Effector memory CD8-positive, alpha-beta T cell (primary cell): ENCODE data around the gene CDH3.

Source experiments
- ATAC-seq: fragments of 150-1000 bp; cut with Tn5 transposase; replicated peaks from 2 replicates; pipeline ENCODE4 v1.10.0; 2021; ENCODE audit warnings: mild to moderate bottlenecking, moderate library complexity
- DNase-seq, 3 experiments: peaks; one replicate each; pipeline ENCODE4 v3.0.0; 2021
- H3K27ac Mint-ChIP-seq, 2 donors: one replicate each; pipeline ENCODE4 v1.8.0; 2022; ENCODE audit warnings: mild to moderate bottlenecking in 2 of 2, mixed read lengths in 2 of 2, moderate library complexity in 2 of 2
- H3K27me3 Mint-ChIP-seq, 2 donors: one replicate each; pipeline ENCODE4 v1.8.0; 2022; ENCODE audit warnings: mixed read lengths in 2 of 2
- H3K36me3 Mint-ChIP-seq: one replicate; pipeline ENCODE4 v1.8.0; 2022; ENCODE audit warnings: mild to moderate bottlenecking, moderate library complexity, mixed read lengths; ENCODE audit not compliant: insufficient read depth
- H3K4me1 Mint-ChIP-seq, 2 donors: one replicate each; pipeline ENCODE4 v1.8.0; 2022; ENCODE audit warnings: low read depth in 2 of 2, mixed read lengths in 2 of 2
- H3K4me3 Mint-ChIP-seq, 2 donors: one replicate each; pipeline ENCODE4 v1.8.0; 2022; ENCODE audit warnings: mild to moderate bottlenecking in 2 of 2, mixed read lengths in 2 of 2, moderate library complexity in 2 of 2
- H3K9me3 Mint-ChIP-seq, 2 donors: one replicate each; pipeline ENCODE4 v1.8.0; 2022; ENCODE audit warnings: mixed read lengths in 2 of 2

The CDH3 gene

GRCh38 chr16:68740628-68741346 lies 95.7 kb downstream of the CDH3 start:
- Mint-ChIP-seq H3K27me3 (peaks cover 41 to 61% of the 10 kb centered on the region in 2 donors), H3K9me3 (no peaks in the 10 kb centered on the region), H3K36me3 (no peaks in the 10 kb centered on the region), H3K4me3 (no peak overlapping the region), H3K27ac (no peak overlapping the region), H3K4me1 (peaks cover 4% of the 10 kb centered on the region in 2 donors)
- ATAC-seq (no peak), DNase-seq (no peak)

GRCh38 chr16:68743664-68744063 lies 98.6 kb downstream of the CDH3 start:
- Mint-ChIP-seq H3K4me1 (no peaks in the 10 kb centered on the region), H3K27me3 (peaks cover 19 to 42% of the 10 kb centered on the region in 2 donors), H3K9me3 (no peaks in the 10 kb centered on the region), H3K36me3 (no peaks in the 10 kb centered on the region), H3K4me3 (no peak overlapping the region), H3K27ac (no peak overlapping the region)
- ATAC-seq (no peak), DNase-seq (no peak)

- H3K4me3 Mint-ChIP-seq = no peak overlapping the region
- no peak for ATAC-seq
- no peaks in the 10 kb centered on the region for H3K4me1 Mint-ChIP-seq
- H3K27me3 Mint-ChIP-seq = peaks cover 18 to 38% of the 10 kb centered on the region in 2 donors
- no peaks in the 10 kb centered on the region for H3K9me3 Mint-ChIP-seq
- no peak overlapping the region for H3K27ac Mint-ChIP-seq
- H3K36me3 Mint-ChIP-seq = no peaks in the 10 kb centered on the region
- DNase-seq = no peak
Measured at GRCh38 chr16:68744744-68745280, 99.7 kb downstream of the CDH3 start.

- Mint-ChIP-seq H3K27me3 (peaks cover 8 to 19% of the 10 kb centered on the region in 2 donors), H3K4me1 (peaks cover 0 to under 1% of the 10 kb centered on the region in 2 donors), H3K36me3 (no peaks in the 10 kb centered on the region), H3K27ac (no peak overlapping the region), H3K4me3 (no peak overlapping the region), H3K9me3 (no peaks in the 10 kb centered on the region)
- DNase-seq (no peak), ATAC-seq (no peak)
Measured at GRCh38 chr16:68746951-68747350, 101.8 kb downstream of the CDH3 start.

- DNase-seq (no peak), ATAC-seq (no peak)
- Mint-ChIP-seq H3K9me3 (no peaks in the 10 kb centered on the region), H3K36me3 (no peaks in the 10 kb centered on the region), H3K4me3 (no peak overlapping the region), H3K27ac (no peak overlapping the region), H3K27me3 (peaks cover 6 to 19% of the 10 kb centered on the region in 2 donors), H3K4me1 (peaks cover 5 to 10% of the 10 kb centered on the region in 2 donors)
Measured at GRCh38 chr16:68749432-68749831, 104.3 kb downstream of the CDH3 start.
